Measurements from ENCODE around the gene PIGS. TPM values are rescaled to one million over a fixed set of nuclear protein-coding genes. Genes with fewer than 3 reads are reported as not detected.
A peak's percentile ranks its signal among the peaks of the same experiment; 100 is the strongest.

The PIGS gene
- total and polyA plus RNA-seq, 9 of the 15 experiments (the other 6 are each of a cell fraction or from before 2014, with no cell fraction given): 47.5 to 138 (median 57.6) TPM

DNA sequence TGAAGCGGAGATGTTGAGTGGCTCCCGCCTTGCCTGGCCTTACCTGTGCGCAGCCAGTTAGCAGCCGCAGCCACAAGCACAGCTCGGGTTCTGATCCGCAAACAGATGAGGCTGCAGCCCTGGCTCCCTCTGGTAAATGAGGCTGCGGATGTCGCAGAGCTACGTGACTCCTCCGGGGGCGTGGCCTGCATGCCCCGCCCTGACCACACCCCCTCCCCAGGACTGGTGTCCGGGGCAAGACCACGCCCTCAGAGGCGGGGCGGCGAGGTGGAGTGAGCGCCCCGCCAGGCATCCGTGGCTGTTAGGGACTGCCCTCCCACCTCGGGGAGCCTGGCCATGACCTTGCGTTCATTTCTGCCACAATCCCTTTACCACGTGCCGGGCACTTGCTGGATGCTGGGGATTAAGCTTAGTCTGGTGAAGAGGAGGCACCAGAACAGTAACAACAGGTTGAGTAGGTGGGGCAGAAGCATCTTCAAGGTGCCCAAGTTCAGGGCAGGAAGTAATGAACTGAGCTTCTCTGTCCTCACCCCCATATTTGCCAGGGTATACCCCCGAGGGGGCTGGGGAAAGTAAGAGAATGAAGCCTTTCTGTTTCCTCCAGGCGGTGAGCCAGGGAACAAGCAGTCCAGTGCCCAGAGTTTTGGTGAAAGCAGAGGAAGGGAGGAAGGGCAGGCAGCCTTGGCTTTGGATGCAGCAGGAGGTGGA, 5.6 kb upstream of the PIGS start, which contains the start of gene ALDOC (continued):
- TF ChIP-seq, protein P1, sequence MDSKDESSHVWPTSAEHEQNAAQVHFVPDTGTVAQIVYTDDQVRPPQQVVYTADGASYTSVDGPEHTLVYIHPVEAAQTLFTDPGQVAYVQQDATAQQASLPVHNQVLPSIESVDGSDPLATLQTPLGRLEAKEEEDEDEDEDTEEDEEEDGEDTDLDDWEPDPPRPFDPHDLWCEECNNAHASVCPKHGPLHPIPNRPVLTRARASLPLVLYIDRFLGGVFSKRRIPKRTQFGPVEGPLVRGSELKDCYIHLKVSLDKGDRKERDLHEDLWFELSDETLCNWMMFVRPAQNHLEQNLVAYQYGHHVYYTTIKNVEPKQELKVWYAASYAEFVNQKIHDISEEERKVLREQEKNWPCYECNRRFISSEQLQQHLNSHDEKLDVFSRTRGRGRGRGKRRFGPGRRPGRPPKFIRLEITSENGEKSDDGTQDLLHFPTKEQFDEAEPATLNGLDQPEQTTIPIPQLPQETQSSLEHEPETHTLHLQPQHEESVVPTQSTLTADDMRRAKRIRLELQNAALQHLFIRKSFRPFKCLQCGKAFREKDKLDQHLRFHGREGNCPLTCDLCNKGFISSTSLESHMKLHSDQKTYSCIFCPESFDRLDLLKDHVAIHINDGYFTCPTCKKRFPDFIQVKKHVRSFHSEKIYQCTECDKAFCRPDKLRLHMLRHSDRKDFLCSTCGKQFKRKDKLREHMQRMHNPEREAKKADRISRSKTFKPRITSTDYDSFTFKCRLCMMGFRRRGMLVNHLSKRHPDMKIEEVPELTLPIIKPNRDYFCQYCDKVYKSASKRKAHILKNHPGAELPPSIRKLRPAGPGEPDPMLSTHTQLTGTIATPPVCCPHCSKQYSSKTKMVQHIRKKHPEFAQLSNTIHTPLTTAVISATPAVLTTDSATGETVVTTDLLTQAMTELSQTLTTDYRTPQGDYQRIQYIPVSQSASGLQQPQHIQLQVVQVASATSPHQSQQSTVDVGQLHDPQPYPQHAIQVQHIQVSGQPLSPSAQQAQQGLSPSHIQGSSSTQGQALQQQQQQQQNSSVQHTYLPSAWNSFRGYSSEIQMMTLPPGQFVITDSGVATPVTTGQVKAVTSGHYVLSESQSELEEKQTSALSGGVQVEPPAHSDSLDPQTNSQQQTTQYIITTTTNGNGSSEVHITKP (IDR thresholded peaks at IDR 0.05; ENCODE audit: partially characterized antibody): no peak
- no peak for TF ChIP-seq ADNP (tag; IDR thresholded peaks at IDR 0.05)
- TF ChIP-seq NFATC3 (IDR thresholded peaks at IDR 0.05): no peak
- TF ChIP-seq ATF1 (CRISPR knock-in tag; IDR thresholded peaks at IDR 0.05): no peak
- peak; percentile 87 for TF ChIP-seq ATF1 (tag; IDR thresholded peaks at IDR 0.05)
- TF ChIP-seq CREM (IDR thresholded peaks at IDR 0.05; ENCODE audit: low read depth): peak; percentile 90
- 0 out of 2 replicates have a peak, but pooled peaks have one; percentile 7 for TF ChIP-seq OTX1 (CRISPR knock-in tag; IDR thresholded peaks at IDR 0.05)
- peak; percentile 78 for TF ChIP-seq RAD51 (IDR thresholded peaks at IDR 0.05; ENCODE audit: borderline replicate concordance, low read depth)
- no peak for TF ChIP-seq ZNF239 (CRISPR knock-in tag; IDR thresholded peaks at IDR 0.05)
